TTC549 (cell line): ENCODE results near the gene H3-3A.
"Not testable (repeated sequence)": the region's sequence is repeated elsewhere in the genome, so short reads cannot be mapped to it uniquely, and the experiment has no call there.

ENCODE experiments used
- FAIRE-seq: peaks from 2 replicates; lab custom pipeline; 2012; peaks lifted over from hg19 to GRCh38; lab: Jason Lieb, UNC

Gene H3-3A

DNA sequence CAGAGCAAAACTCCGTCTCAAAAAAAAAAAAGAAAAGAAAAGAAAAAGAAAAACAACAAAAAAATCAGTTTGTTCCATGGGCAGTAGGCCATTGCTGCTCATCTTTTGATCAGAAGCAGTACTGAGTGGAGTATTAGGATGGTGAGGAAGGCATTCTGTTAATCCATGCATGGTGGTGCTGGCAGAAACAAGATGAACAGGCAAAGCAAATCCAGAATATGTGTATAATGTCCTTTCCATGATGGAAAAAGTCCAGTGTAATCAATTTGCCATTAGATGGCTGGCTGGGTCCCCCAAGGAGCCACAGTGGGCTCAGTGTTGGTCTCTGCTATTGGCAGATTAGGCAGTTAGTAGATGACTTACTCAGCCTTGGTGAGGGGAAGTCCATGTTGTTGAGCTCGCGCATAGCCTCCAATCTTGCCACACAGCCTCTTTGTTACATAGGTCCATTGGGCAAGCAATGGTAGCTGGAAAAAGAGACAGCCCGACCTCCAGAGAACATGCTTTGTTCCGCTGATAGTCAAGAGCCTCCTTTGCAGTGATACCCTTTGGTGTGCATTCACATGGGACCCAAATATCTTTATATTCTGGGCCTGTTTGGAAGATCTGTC, 23.3 kb downstream of the H3-3A start:
- no peak for FAIRE-seq

DNA sequence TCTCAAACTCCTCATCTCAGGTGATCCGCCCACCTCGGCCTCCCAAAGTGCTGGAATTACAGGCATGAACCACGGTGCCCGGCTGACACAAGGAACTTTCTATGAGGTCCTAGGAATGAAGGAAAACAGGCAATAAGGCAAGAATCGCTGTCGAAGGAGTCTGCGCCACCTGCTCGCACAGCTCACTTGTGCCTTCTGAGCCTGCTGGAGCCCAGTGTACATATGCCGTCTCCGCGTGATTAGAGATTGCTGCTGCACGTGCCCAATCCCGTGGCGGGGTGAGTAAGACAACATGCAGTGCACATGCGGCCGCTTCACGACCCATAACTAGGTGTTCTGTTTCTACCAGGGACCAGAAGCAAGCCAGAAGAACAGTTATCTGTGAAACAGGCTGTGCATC, 24.3 kb downstream of the H3-3A start:
- no peak for FAIRE-seq

- no peak for FAIRE-seq
Measured at GRCh38 chr1:226091461-226091860, 28.9 kb downstream of the H3-3A start.

DNA sequence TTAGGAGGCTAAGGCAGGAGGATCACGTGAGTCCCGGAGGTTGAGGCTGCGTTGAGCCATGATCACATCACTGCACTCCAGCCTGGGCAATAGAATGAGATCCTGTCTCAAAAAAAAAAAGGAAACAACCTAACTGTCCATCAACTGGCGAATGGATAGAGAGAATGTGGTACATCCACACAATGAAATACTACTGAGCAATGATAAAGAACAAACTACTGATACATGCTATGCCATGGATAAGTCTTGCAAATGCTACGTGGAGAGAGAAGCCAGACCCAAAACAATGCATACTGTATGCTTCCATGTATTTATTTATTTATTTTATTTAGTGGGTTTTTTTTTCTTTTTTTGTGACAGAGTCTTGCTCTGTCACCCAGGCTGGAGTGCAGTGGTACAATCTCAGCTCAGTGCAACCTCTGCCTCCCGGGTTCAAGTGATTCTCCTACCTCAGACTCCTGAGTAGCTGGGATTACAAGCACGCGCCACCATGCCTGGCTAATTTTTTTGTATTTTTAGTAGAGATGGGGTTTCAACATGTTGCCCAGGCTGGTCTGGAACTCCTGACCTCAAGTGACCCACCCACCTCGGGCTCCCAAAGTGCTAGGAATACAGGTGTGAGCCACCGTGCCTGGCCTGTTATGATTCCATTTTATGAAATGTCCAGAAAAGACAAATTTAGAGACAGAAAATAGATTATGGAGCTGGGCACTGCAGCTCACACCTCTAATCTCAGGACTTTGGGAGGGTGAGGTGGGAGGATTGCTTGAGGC, 29.7 kb downstream of the H3-3A start:
- not testable (repeated sequence) for FAIRE-seq

DNA sequence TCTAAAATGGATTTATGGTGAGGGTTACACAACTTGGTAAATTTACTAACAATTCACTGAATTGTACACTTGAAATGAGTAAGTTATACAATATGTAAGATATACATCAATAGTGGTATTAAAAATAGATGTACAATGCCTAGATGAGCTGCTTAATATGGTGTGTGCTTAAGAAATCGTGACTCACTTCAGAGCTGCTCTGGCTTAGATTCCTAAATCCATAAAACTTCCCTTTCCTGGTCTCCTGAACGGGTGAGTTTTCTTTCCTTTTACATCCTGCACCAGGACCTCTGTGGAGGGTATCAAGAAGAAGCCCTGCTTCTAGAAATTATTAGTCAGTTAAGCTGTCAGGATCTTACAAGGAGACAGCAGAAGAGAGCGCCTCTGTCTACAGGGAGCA, 30.4 kb downstream of the H3-3A start:
- no peak for FAIRE-seq

DNA sequence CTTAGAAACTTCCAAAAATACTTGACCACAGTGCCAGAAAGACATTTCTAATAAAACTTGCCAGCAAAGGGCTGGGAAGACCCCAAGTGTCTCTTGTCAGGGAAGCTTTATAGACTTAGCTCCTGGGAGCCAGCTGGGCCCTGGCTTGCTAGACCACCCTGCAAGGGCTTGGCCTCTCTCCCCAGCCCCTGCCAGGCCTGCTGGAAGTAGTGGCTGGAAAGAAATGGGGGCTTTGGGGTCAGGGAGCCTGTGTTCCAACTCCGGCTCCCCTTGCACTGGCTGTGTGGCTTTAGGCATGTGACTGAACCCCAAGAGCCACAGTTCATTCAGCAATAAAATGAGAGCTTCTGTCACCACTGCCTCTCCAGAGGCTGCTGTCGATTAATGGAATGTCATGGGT, 31.1 kb downstream of the H3-3A start:
- no peak for FAIRE-seq

GRCh38 chr1:226094451-226094850, 31.9 kb downstream of the H3-3A start:
- no peak for FAIRE-seq

GRCh38 chr1:226095286-226095685, 32.8 kb downstream of the H3-3A start:
- FAIRE-seq = no peak

GRCh38 chr1:226097866-226098625, 35.5 kb downstream of the H3-3A start:
- no peak for FAIRE-seq

DNA sequence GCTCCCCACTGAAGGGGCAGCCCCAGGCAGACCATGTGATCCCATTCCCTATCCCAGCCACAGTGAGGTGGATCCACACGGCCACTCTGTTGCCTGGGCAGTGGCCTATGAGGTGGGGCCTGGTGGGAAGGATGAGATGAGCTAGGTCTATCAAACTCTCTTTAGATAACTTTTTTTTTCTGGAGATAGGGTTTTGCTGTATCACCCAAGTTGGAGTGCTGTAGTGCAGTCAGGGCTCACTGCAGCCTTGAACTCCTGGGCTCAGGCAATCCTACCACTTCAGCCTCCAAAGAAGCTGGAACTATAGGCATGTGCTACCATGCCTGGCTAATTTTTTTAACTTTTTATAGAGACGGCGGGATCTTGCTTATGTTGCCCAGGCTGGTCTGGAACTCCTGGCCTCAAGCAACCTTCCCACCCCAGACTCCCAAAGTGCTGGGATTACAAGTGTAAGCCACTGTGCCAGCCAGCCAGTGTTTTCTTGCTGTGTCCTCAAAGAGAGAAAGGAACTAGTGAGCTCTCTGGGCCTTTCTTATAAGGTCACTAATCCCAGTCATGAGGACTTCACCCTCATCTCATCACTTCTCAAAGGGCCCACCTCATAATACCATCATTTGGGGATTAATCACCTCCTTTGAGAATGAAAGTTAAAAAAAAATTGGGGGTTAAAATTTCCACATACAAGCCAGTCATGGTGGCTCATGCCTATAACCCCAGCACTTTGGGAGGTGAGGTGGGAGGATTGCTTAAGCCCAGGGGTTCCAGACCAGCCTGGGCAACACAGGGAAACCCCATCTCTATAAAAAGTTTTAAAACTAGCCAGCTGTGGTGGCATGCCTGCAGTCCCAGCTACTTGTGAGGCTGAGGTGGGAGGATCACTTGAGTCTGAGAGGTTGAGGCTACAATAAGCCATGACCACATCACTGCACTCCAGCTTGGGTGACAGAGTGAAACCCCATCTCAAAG, 36.6 kb downstream of the H3-3A start:
- no peak for FAIRE-seq

DNA sequence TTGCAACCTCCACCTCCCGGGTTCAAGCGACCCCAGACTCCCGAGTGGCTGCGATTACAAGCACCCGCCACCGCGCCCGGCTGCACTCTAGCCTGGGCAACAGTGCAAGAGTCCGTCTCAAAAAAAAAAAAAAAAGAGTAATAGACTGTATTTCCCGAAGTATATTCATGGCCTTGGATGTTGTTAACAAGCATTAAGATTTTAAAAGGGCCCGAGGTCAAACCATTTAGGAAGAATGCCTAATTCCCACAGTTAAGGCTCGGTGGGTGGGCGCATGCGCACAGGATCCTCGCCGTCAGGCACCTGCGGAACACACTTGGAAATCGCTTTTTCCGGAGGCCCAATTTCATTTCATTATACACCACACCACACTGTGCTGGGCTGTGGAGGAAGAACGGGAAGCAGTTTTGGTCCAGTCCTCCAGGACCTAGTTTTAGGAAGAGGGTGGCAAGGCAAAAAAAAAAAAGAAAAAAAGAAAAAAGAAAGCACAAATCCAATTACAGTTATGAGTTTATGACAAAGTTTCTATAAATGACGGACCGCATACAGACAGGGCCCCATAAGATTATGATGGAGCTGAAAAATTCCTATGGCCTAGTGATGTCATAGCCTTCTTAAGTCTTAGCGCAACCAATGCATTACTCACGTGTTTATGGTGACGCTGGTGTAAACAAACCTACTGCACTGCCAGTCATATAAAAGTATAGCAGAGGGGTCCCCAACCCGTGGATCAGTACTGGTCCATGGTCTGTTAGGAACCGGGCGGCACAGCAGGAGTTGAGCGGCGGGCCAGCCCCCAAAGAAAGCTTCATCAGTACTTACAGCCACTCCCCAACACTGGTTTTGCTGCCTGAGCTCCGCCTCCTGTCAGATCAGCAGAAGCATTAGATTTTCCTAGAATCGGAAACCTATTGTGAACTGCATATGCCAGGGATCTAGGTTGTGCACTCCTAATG, 38.2 kb downstream of the H3-3A start:
- FAIRE-seq = no peak

- no peak for FAIRE-seq
Measured at GRCh38 chr1:226104671-226105121, 42.2 kb downstream of the H3-3A start.

- no peak for FAIRE-seq
Measured at GRCh38 chr1:226107471-226108460, 45.2 kb downstream of the H3-3A start.

DNA sequence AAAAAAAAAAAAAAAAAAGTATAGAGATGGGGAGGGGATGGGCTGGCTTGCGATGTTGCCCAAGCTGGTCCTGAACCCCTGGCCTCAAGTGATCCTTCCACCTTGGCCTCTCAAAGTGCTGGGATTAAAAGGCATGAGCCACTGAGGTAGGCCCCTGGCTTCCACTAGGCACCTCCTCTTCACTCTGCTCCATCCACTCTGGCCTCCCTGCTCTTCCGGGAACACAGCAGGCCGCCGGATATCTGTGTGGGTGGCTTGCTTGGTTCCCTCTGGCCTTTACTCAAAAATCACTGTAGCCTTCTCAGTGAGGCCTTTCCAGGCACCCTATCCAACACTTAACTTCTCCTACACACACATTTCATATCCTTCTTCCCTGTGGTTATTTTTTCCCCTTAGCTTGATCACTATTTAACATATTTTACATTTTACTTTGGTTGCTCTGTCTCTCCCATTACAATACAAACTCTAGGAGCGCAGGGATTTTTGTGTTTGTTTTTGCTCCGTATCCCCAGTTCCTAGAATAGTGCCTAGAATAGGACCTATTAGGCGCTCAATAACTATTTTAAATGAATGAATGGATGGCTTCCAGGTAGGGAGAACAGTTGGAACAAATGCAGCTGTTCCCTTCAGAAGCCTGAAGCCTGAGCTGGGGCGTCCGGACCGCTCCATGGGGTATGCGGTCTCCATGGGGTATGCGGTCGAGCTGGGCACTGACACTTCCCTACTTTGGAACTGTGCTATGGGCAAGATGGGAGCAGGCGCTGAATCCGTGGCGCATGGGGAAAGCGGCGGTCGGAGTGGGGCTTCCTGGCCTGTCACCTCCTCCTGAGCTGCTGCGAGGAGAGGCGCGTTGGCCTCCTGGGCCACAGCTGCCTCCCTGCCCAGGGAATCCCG, 46.7 kb downstream of the H3-3A start:
- no peak for FAIRE-seq

- no peak for FAIRE-seq
Measured at GRCh38 chr1:226109829-226110248, 47.3 kb downstream of the H3-3A start.

- no peak for FAIRE-seq
Measured at GRCh38 chr1:226110249-226111097, 48.0 kb downstream of the H3-3A start.

- no peak for FAIRE-seq
Measured at GRCh38 chr1:226111098-226111882, 48.8 kb downstream of the H3-3A start.
